AG08396 (cell line): ENCODE measurements around the gene AIG1.
A peak's percentile ranks its signal among the peaks of the same experiment; 100 is the strongest.
"Not testable (repeated sequence)": the region's sequence is repeated elsewhere in the genome, so short reads cannot be mapped to it uniquely, and the experiment has no call there.

Experiments used
- DNase-seq: peaks from one replicate; pipeline ENCODE4 v3.0.0; 2012; ENCODE audit warnings: low spot score, mixed read lengths

AIG1 gene

DNA sequence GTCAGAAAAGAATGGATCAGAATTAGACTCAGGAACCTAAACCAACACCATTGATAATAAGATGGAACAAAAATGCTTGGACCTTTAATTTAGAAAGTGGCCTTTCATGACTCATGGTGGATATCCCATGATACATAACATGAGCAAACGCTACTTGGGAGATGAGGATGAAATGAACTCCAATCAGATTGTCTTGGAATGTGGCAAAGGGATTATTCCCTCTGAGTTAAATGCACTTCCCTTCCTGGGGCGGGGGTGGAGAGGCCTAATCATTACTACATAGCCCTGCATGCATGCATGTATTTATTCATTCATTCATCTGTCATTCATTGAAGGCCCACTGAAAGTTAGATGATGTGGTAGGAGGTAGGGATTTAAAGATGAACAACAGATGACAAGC is 174.0 kb downstream of the AIG1 start:
- no peak for DNase-seq

DNA sequence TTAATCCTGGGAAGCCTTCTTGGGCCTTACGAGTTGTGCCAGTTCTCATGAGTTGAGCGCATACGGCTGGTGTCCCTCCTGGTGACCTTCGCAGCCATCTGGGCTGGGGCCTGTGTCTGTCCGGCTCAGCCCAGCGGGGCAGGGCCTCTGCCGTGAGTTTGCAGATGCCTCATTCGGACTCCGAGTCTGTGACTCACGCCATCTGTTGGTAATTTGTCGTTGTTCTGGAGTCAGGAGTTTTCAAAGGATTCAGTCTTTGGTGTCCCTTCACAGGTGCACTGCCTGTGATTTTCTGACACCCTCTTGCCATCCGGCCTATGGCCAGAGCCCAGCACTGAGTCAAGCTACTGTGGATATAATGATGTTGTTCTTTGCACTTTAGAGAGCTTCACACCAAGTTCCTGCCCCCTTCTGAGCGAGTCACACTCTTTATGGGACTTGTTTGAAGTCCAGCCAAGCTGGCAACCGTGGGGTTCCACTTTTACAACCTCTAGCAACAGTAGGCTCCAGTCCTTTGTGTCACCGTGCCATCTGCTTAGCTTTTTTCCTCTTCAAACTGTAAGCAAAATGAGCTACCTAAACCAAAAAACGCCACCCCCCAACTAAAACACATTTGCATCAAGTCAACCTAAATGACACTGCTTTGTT is 175.6 kb downstream of the AIG1 start:
- DNase-seq: no peak

DNA sequence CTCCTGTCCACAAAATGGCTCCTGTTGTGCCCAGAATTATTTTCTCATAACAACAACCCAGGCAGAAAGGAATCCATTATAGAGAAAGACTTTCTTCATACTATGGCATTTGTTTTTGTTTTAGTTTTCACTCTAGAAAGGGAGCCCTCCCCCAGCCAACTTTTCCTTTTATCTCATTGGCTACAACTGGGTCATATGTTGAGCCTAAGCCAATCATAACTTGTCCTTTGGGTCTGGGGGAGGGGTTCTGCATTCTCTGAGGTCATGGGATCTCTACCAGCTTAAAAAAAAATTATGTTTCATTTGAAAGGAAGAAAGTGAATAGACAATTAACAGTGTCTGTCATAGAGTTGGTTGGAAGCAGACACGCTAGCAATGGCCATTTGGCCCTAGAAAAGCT is 177.6 kb downstream of the AIG1 start:
- no peak for DNase-seq

DNA sequence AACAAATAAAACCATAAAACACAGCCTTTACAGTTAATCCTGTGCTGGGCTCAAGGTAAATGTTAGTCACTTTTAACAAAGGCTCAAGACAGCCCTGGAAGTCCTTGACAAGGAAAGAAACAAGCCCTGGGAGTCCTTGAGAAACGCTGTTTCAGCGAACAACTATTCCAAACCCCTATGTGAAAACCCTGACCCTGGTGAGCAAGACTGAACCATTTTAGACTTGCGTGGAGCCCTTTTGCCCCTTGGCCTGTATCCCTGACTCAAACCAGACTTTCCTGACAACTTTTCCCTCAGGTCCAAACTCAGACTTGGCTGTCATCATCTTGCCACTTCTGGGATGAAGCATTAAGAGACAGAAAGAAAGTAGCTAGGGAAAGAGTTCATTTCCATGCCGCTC is 180.4 kb downstream of the AIG1 start:
- no peak for DNase-seq

DNA sequence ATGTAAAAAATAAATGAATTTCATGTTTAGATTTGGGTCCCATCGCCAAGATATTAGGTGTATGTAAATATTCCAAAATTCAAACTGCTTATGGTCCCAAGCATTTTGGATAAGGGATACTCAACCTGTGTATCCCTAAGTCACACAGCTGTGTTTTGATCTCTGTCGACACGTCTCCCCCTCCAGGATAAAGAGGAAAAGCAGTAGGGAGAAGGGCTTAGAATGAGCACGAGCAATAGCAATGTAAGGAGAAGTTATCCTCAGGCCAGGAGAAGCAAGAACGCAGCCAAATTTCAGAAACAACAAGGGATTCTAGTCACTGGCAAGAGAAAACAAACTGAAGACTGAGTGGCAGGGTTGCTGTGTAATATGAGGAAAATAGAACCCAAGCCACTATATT is 181.2 kb downstream of the AIG1 start:
- DNase-seq: no peak

DNA sequence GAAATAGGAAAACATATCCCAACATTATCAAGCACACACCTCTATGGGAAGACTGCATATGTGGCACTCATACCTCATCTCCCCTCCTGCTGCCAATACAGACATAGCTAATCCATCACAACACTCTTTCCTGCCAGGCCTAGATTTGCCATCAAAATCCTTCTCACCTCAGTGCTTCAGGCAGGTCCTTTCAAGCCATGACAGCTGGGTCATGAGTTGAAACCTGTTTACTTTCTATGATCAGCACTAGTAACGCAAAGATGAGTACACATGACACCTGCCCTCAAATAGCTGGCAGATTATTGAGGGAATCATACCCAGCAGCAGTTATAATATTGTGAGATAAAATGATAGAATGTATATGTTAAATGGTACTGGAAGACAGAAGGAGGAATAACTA is 183.1 kb downstream of the AIG1 start:
- no peak for DNase-seq

DNA sequence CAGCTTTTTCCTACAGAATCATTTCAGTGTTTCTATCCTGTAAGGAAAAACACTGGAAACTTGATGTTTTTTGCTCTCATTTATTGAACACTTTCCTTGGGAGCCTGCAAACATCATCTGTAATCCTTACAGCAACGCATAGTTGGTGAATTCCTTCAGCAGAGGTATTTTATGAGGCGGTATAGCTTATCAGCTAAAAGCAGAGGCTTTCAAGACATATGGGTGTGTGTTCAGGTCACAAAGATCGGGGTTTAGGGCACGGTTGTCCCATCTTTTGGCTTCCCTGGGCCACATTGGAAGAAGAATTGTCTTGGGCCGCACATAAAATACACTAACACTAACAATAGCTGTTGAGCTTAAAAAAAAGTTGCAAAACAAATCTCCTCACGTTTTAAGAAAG is 185.0 kb downstream of the AIG1 start:
- no peak for DNase-seq

DNA sequence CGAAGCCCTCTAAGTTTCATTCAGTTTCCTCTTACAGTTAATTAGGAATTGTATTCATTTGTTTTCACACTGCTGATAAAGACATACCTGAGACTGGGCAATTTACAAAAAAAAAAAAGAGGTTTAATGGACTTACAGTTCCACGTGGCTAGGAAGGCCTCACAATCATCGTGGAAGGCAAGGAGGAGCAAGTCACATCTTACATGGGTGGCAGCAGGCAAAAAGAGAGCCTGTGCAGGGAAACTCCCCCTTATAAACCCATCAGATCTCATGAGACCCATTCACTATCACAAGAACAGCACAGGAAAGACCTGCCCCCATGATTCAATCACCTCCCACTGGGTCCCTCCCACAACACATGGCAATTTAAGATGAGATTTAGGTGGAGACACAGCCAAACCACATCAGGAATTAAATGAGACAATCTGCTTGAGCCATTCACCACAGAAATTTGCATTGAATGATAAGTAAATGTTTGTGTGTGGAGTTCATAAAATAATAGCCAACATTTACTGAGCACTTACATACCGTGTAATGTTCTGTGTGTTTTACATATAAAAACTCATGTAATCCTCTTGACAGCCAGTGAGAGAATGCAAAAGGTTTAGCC is 185.6 kb downstream of the AIG1 start:
- DNase-seq: not testable (repeated sequence)

DNA sequence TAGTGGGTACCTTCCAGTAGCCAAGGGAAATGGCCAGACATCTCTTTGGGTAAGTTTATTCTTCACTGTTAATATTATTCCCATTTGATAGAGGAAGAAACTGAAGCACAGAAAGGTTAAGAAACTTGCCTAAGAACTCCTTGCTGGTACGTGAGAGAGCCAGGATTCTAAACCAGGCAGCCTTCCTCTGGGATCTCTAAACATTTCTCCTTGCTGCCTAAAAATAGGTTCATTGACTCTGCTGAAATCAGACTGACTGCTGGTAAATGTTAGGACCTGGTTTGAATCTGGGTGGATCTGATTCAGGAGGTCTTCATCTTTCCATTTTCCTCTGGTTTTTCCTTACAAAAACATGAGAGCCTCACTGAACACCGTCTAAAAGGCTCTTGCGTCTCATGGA is 186.9 kb downstream of the AIG1 start:
- DNase-seq: no peak

DNA sequence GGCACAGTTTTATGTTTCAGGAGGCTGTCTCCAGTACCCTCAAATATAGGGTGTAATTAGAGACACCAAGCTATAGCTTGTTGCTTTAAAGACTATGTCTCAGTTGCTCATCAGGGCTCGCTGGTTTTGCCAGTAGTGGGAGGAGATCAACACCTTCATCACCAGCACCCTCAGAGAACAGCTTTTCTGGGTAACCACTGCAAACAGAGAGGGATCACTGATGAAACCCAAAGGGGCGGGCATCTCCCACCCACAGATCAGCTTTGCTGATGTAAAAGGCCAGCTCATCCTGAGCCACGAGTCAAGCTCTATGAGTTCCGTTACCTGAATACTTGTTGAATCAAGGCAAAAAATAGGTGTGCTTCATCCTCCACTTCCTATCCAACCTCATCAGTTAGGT is 187.7 kb downstream of the AIG1 start:
- DNase-seq: no peak

DNA sequence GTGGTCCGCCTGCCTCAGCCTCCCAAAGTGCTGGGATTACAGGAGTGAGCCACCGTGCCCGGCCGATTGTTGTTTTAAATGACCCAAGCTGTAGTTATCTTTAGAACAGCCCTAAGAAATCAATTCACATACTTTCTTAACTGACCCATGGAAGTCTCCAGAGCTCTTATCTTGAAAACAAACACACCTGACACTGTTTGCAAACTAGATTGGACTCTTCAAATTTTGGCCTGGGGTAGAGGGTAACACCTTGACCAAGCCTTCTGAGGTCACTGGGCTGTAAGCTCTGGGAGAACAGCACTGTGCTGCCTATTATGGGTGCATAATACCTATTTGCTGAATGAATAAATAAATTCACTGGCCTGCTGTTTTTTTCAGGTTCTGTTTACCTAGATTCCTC is 190.6 kb downstream of the AIG1 start:
- DNase-seq: no peak

DNA sequence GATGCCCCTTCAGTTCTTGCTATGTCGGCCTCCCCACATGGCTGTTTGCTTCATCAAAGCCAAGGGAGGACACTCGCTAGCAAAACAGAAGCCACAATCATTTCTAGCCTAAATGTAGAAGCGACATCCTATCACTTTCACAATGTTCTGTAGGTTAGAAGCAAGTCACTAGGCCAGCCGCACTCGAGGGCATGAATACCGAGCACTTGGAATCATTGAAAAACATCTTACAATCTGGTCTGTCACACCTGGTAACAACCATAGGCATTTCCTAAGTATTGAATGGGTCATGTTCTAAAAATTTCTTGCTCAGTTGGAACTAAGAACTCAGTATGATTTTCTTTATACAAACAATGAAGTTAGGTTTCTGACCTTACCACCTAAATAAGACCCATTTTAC is 192.3 kb downstream of the AIG1 start:
- DNase-seq: no peak

DNA sequence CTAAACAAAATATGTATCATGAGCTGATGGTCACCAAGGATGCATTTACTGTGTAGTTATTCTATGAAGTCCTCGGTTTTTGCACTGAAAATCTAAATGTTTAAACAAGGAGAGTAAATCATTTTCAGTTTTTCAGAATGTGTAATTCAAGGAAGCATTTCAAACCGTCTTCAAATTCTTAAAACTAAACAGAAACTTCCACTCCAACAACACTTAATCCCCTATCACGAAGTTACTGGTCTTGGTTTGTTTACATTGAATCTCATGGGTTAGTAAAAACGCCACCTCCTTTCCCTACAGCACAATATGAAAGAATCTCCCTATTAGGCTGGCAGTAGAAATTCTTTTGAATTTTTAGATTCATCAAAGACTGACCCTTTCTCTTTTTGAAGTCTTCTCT is 192.9 kb downstream of the AIG1 start:
- DNase-seq: no peak

DNA sequence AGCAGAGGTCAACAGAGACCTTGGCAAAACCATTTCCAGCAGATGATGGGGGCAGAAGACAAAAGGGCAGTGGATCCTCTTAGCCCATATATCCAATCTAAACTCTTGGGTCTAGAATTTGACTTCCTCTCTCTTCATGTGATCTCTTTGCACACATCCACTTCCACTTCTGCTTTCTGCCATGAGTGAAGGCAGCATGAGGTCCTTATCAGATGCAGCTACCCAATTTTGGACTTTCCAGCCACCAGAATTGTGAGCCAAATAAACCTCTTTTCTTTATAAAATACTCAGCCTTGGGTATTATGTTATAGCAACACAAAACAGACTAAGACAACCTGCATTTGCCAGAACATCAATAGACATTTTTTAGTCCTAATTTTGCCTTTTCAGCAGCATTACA is 198.3 kb downstream of the AIG1 start:
- DNase-seq: no peak

DNA sequence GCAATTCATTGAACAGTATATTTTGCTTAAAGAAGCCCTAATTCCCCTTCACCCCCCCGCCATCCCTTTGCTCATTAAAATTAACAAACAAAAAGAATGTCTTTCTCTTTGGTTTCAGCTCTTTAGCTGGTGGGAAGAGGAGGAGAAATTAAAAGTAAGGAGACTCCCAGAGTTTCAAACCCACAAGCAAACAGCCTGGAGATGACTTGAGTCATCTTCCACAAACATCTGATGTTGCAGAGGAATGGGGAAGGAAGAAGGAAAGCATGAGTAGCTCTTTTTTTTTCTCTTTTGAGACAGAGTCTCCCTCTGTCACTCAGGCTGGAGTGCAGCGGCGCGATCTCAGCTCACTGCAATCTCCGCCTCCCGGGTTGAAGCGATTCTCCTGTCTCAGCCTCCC is 200.2 kb downstream of the AIG1 start:
- DNase-seq: peak; percentile 33

DNA sequence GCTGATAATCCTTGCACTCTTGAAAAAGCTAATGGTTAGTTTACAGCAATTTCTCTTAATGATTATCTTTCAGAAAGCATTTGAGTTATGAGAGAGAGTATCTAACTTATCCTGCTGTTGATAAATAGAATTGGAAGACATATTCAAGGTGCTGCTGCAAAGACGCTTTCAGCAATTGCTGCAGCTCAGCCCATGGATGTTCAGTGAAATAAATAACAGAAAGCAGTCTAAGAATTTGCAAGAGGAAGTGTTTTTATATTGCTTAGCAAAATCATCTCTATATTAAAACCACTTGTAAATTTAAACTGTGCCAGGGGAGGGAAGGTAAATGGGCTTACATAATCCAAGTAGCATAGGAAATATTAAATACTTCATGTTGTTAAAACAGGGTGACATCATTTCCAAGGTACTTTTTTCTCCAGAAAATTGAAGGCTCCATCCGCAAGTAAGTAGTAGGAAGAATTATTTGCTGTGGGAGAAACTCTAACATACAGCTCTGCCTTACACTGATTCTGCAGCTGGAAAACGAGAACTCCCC is 201.3 kb downstream of the AIG1 start:
- no peak for DNase-seq

DNA sequence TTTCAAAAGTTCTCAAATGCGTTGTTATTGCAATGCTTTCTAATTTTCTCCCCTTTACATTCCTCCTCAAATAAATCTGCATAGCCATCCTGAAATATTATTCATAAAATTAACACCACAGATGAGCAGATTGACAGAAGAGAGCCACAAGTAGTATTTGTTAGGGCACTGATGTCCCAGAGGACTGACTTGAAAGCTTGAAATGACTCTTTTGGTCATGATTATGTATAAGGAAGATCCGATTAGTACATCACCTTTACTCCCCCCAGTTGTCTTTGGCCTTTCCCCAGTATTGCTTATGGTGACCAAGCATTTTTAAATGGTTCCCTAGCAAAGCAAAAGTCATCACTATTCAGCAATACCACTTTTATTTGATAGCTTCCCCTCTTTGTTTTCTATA is 202.2 kb downstream of the AIG1 start:
- DNase-seq: no peak

DNA sequence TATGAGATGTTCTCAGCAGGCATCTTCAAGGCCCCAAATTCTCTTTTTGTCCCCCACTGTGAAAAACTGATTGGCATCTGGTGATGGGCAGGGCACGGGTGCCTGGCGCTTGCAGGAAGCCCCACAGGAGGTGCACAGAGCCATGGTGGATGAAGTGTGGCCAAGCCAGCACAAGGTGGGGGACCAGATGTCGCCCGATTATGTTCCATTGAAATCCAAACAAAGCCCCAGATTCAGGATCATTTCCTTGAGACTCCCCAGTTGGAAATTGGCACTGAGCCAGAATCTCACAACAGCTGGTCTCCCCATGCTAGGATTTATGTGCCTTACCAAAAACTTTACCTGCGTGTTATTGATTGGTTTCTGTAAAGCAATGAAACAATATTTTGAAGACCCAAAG is 203.7 kb downstream of the AIG1 start:
- no peak for DNase-seq

DNA sequence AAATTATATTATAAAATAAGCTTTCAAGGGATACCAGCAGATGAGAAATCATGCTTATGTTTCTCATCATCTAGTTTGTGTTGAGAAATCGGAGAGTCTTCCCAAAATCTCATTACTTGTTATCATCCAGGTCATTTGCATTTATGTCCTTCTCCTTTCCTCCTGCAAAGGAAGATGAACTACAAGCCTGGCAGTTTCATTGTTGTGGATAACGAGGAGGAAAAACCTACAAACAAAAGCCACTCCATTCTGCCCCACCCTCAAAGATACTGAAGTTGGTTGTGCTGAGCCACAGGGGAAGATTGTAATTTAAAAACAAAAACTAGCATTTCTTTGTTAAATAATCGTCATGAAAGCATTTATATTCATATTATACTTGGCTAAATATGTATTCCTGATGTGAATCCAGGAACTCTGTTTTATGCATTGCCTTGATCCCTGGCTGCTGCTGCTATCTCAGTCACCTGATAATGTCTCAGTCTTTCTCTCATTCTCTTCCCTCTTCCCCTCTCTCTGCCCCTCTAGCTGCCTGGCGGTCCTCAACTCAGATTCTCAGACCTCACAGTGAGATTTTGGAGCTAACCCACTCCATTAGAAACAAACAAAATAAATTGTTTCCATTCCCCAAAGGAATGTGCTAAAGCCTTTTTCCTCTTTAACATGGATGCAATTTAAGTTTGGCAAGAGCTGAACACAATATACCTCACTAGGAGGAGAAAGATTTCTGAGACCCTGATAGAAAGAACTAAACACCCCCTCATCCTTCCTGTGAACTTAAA is 204.5 kb downstream of the AIG1 start:
- DNase-seq: no peak

DNA sequence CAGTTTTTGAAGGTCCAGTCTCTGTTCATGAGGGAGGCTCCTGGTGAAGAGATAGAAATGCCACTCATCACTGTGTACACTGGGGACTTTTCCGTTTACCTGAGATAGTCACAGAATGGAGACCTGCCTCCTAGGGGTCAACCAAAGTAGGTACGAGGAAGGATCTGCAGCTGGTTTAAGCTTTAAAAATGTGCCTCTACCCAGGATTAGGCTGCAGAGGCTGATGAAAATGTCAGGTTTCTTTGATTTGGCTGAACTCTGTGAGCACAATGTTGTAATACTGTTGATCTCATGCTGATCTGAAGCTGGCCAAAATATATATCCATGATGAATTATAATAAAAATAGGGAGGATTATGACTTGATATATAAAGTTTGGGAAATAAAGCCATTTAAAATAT is 207.1 kb downstream of the AIG1 start:
- no peak for DNase-seq

DNA sequence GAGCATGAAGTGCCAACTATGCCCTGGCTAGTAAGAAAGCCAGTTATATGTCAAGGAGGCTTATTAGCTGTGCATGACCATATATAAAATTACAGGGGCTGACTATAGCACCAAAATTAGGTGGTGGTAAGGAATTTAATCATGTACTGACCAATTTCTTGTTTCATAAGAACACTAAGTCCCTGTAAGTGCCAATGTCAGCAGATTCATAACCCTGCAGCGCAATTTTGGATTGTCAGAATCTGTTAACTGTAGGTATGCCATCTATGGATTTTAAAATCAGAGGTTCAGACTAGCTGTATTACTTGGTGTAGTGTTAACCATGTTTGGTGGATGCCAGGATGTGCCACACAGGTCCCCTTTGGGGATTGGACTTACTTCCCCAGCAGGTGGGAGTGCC is 207.8 kb downstream of the AIG1 start:
- DNase-seq: no peak

DNA sequence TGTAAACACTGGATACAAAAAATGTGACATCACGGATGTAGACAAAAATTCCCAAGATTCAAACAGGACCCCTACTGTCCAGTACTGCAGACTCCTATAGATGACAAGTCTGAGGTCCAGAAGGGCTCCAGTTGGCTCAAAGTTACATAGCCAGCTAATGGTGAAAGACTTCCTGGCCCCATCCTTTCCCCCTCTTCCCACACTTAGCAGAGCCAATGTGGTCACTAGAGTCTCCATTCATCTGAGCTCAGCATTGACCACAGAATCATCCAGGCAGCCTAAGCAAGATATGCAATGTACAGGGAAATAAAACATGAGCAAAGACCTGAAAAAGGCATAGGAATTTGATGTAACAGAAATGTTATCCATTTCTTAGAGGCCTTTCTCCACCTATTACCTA is 209.3 kb downstream of the AIG1 start:
- DNase-seq: no peak

DNA sequence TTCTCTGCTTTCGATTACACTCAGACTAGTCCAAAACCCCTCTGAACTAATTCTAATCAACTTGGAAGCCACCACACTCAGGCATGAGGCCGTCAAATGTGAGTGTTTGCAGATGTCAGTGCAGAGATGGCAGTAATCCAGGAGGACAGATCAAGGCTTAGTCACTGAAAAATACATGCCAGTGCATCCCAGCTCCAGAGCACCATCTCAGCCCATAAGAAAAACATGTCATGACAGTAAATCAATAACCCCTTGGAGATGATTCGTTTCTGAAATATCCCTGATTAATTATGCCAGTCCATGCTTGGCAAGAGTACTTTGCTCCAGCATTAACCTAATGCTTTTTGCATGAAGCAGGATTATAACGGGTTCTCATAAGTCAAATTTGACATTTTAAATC is 210.3 kb downstream of the AIG1 start:
- peak; percentile 63 for DNase-seq
